Gastroesophageal sphincter (tissue), 3 donors: ENCODE data around the gene DCXR.

Experiments
- CTCF ChIP-seq, 4 experiments: fragments of 200-600 bp in 2 of 4; fragments of 450-650 bp in 2 of 4; sonication (generic) in 1 of 4; IDR thresholded peaks; one replicate each; pipeline ENCODE4 v1.5.1; 2017 to 2019; ENCODE audit warnings: antibody characterized with exemption in 4 of 4, mild to moderate bottlenecking in 2 of 4, moderate library complexity in 2 of 4
- POLR2A ChIP-seq, 2 donors: fragments of 450-650 bp; IDR thresholded peaks; one replicate each; pipeline ENCODE4 v1.6.1; 2017; ENCODE audit warnings: antibody characterized with exemption in 2 of 2, mild to moderate bottlenecking in 2 of 2, moderate library complexity in 1 of 2

GRCh38 chr17:82010575-82011525 is 26.6 kb downstream of the DCXR start:
- TF ChIP-seq POLR2A (IDR thresholded peaks at IDR 0.05) = no peak
- TF ChIP-seq CTCF (IDR thresholded peaks at IDR 0.05) = no peak
